GM23248 (cell line): ENCODE results near the gene IGSF11.

Experiments
- EZH2 ChIP-seq: fragments of 200-600 bp; sonication (generic); IDR thresholded peaks from 2 replicates; pipeline ENCODE4 v1.6.1; 2018; ENCODE audit warnings: antibody characterized with exemption, mild to moderate bottlenecking; ENCODE audit not compliant: insufficient read depth, poor library complexity, severe bottlenecking
- EZH2phosphoT487 ChIP-seq: fragments of 200-600 bp; sonication (generic); IDR thresholded peaks from 2 replicates; pipeline ENCODE4 v1.6.1; 2018; ENCODE audit warnings: antibody characterized with exemption, moderate library complexity, mild to moderate bottlenecking, low read depth; ENCODE audit not compliant: insufficient read depth

DNA sequence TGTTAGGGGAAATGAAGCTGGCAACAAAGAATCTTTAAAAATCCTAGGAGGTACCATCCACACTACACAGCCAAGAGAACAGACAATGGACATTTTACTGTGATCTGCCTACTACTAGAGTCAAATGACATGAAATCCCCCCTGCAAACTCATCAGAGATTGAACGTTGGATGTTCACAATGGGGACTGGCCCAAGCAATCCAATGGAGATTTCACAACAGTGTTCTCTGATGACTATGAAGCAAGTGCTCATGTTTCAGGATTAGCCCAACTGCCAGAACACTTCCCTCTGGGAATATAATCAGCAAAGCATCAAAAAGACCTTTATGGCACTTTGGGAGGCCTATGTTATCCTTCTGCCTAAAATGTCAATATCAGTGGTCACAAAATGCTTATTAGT lies 97.8 kb downstream of the IGSF11 start:
- TF ChIP-seq EZH2phosphoT487, result no peak
- TF ChIP-seq EZH2, result no peak
